Stimulated activated CD4-positive, alpha-beta T cell treated with anti-CD3 and anti-CD28 coated beads, Interleukin-4, amount 100 ng/mL, for 4 hours (primary cell): ENCODE data around the gene ETDC.
A peak's percentile ranks its signal among the peaks of the same experiment; 100 is the strongest.
"Not testable (repeated sequence)": the region's sequence is repeated elsewhere in the genome, so short reads cannot be mapped to it uniquely, and the experiment has no call there.

Experiments
- DNase-seq, 2 experiments: peaks; one replicate each; pipeline ENCODE4 v3.0.0-alpha.2; 2020

Gene ETDC

DNA sequence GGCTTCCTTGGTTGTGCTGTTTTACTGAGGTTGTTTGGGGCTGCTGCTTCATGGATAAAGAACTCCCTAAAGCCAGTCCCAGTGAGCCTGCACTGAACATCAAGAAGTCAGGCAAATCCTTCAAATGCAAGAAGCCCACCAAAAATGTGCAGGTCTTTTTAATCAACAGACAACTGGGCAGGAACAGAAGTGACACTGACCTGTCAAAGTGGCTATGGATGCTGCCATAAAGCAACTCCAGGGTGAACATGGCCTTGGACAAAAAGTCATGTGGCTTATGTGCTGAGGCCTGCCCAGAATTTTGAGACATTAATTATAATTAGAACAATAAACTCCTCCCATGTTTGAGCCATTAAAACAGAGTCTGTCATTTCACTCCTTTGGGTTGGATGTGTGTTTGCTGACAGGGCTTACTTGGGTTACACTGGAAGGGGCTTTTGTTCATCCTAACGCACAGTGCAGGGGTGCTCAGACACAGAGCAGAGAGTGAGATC lies at the start of gene ETDC:
TSS of gene ETDC (plus strand) at position 51 of the 494 bp plus-strand sequence. CDS start at position 51, 0 bp downstream.
- DNase-seq = no peak

DNA sequence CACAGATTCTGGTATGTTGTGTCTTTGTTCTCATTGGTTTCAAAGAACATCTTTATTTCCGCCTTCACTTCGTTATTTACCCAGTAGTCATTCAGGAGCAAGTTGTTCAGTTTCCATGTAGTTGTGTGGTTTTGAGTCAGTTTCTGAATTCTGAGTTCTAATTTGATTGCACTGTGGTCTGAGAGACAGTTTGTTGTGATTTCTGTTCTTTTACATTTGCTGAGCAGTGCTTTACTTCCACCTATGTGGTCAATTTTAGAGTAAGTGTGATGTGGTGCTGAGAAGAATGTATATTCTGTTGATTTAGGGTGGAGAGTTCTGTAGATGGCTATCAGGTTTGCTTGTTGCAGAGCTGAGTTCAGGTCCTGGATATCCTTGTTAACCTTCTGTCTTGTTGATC lies 48.3 kb upstream of the ETDC start:
- DNase-seq = not testable (repeated sequence)

DNA sequence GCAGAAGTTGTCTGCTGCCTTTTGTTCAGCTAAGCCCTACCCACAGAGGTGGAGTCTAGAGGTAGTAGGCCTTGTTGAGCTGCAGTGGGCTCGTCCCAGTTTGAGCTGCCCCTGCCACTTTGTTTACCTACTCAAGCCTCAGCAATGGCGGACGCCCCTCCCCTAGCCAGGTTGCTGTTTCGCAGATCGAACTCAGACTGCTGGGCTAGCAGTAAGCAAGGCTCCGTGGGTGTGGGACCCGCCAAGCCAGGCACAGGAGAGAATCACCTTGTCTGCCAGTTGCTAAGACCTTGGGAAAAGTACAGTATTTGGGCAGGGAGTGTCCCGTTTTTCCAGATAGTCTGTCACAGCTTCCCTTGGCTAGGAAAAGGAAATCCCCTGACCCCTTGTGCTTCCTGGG lies 45.9 kb upstream of the ETDC start:
- DNase-seq = not testable (repeated sequence)

DNA sequence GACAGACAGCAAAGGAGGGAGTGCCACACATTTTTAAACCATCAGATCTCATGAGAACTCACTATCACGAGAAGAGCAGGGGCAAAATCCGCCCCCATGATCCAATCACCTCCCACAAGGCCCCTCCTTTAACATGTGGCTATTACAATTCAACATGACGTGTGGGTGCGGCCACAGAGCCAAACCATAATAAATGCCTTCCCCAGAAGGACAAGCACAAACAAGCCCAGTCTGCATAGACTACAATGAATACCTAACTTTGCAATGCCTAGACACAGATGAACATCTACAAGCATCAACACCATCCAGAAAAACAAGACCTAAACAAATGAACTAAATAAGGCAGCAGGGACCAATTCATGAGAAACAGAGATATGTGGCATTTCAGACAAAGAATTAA lies 45.1 kb upstream of the ETDC start:
- no peak for DNase-seq

DNA sequence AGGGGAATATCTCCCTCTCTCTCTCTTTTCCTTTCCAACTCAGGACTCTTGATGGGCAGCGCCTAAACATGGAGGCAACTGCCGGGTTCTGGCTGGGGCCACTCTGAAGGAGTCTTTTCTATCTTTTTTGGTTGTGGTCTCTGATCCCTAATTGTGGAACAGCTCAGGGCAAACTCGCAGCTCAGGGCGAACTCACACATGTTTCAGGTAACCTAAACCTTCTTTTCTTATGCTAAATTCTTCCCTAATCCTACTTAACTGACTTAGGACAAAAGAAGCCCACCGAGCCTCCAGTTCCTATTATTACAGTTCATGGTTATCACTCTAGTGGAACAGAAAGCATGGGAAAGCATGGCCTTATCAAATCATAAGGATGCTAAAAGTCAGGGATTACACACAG lies 36.1 kb upstream of the ETDC start:
- DNase-seq = no peak

DNA sequence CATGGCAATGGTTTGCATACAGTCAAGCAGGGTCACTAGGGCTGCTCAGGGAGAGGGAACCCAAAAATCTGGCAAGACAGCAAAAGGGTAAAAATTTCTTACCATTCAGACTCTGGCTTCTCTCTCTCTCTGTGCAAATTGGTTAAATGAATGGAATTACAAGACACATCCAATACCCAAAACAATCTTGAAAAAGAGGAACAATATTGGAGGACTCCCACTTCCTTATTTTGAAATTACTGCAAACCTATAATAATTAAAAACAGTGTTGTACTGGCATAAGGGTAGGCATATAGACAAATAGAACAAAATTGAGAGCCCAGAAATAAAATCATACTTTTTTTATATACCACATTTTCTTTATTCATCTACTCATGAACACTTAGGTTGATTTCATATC lies 33.3 kb upstream of the ETDC start:
- no peak for DNase-seq

DNA sequence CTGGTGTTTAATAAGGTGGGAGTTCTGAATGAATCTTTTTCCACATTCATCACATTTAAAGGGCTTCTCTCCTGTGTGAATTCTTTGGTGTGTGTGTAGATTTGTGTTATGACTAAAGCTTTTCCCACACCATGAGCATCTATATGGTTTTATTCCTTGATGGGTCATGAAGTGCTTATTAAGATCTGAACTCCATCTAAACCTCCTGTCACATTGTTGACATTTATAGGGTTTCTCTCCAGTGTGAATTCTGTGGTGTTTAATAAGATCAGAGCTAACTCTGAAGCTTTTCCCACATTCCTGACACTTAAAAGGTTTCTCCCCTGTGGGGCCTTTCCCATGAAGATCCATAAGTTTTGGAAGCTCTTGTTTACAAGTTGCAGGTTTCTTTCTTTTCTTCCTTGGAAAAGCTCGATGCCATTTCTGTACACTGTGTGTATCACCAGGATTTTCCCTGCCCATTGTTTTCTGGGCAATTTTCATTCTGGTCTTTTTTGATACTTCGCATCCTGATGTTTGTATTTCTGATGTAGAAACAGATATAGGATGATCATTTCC lies 21.9 kb upstream of the ETDC start:
- DNase-seq = no peak

DNA sequence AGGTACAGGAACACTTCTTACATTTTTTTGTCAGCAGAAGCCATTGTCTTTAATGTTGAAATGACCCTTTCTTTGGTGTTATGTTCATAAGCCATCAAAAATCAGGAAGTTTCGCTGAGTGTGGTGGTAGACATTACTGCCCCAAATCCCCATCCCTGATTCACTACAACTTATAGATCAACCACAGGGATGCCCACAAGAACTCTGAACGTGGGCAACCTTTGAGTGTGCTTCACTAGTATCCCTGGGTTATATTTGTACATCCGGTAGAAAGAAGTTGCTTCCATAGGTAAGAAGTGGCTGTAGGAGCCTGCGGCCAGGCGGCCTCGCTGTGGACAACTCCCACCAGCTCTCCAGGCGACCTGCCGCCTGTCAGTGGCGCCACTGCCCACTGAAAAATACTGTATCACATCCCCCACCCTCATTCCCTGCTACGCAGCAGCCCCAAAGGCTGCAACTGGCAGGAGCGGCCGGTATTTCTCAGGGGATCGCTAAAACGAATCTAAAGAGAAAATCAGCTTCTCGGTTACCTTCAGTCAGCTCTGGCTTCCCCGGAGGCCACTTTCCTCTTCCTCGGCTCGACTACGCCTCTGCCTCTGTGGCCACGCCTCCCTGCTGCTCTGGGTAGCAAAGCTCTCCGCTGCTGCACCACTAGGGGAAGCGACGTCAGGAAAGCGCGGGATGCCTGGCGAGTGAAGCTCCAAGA lies 13.9 kb upstream of the ETDC start:
- peak; percentile 54 to 64 for DNase-seq

DNA sequence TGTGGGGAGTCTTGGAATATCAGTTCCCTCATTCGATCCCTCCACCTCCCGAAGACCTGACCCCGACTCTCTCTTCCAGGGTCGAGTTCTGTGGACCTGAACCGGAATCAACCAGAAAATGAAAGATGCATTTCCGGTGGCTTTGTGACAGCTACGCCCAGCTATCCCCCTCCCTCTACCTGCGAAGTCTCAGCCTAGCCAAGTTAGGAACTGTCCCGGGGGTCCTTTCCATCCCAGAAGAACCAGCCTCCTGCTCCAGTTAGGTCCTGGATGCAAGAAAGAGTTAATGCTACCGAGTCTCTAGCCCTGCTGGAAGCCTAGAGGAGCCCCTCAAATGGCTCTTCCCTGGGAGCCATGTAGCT lies 13.4 kb upstream of the ETDC start:
- no peak for DNase-seq

DNA sequence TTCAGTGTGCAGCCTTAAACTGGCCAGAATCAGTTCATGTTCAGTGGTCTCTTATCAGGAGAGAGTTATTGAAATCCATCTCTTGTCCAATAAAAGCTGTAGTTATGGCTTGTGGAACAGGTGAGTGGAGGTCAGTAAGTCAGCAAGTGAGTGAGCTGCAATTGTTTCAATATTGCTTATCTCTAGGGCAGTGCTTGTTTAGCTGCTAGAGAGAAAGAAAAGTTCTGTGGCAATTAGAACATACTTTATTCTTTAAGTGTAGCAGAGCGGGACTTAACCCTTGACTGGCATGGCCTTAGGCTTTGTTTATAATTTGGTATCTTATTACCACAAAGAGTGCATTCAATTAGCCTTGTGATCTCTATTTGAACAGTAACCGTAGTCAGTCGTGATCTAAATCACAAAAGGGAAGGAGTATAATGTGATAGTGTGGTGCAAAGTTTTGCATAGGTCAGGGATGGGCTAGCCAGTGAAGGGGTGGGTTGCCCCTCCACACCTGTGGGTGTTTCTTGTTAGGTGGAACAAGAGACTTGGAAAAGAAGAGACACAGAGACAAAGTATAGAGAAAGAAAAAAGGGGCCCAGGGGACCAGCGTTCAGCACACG lies 6.9 kb upstream of the ETDC start:
- DNase-seq = no peak

DNA sequence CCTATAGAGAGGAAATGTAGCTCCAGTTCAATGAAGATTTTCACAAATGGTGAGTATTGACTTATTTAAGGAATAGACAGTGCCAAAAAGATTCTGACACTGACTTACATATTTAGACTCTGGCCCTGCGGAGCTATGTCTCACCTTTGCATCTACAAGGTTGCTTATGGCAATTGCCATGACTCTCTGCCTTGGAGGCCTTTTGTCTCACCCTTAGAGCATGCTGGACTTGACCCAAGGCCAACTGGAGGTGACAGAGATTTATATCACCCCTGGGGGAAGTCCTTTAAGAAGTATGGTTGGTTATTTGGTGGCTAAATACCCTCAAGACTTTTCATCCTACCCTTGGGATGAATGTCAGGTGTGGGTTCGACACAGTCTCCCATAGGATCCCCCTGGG lies 4.5 kb upstream of the ETDC start:
- DNase-seq = no peak

DNA sequence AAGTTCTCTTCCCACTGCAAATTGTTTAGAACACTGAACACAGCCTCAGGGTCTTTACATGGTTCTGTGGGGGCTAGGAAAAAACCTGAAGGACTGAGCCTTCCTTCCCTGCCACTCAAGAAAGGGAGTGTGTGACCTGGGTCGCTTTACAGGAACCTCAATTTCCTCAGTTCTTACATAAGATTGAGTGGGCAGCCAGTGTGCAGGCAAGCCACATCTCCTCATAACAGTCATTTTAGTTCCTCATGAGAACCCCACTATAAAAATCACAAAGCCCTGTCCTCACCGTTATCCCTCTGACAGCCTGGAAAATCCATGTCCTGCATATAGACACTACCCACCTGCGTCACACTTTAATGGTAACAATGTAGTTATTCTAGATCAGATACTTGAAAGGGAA lies 2.1 kb upstream of the ETDC start:
- no peak for DNase-seq

DNA sequence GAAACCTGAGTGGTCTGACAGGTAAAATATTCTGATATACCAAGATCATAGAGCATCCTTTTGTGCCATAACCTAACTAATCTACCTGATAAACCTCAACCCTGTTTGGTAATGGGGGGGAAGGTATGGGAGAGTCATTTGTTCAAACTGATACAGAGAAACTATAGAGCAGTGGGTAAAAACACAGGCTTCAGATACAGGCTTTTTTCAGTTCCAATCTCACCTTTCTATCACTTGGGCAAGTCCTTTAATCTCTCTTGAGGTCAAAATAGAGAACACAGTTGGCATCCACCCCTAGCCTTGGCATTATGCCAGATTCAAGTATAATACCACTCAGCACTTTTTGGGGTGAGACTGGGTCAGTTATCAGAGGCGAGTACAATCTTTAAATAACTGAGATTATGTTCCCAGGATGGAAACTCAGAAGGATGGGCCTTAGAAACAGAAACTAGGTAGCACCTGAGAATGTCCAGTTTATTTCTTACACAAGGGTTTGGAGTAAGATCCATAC lies 880 bp upstream of the ETDC start:
- no peak for DNase-seq

DNA sequence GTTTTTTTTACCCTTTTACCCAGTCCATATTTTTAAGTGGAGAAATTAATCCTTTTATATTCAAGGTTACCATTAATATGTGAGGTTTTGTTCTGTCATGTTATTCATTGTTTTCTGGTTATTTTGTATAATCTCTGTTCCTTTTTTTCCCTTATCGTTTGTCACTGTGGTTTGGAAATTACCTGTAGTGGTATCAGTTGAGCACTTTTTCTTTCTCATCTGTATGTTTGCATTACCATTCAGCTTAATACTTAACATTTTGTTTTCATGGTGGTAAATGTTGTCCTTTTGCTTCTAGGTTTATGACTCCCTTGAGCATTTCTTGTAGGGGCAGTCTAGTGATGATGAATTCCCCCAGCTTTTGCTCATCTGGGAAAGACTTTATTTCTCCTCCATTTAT lies 6.6 kb downstream of the ETDC start:
- no peak for DNase-seq

DNA sequence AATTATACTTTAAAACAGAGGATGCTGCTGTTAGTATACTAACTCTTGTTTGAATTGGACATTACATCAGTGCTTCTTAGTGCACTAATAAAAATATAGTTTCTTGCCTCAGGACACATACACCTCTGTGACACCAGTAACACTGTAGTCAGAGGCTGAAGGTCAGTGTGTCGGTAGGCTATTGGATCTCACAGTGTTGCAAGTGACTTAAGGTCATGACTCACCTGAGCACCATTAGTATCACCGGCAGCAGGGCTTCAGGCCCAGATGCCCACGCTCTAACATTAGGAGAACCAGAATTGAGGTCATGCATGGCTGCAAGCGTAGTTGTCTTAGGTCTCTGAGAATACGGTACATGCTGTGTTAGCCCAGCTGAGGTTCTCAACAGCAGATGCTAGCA lies 15.2 kb downstream of the ETDC start:
- DNase-seq = no peak

DNA sequence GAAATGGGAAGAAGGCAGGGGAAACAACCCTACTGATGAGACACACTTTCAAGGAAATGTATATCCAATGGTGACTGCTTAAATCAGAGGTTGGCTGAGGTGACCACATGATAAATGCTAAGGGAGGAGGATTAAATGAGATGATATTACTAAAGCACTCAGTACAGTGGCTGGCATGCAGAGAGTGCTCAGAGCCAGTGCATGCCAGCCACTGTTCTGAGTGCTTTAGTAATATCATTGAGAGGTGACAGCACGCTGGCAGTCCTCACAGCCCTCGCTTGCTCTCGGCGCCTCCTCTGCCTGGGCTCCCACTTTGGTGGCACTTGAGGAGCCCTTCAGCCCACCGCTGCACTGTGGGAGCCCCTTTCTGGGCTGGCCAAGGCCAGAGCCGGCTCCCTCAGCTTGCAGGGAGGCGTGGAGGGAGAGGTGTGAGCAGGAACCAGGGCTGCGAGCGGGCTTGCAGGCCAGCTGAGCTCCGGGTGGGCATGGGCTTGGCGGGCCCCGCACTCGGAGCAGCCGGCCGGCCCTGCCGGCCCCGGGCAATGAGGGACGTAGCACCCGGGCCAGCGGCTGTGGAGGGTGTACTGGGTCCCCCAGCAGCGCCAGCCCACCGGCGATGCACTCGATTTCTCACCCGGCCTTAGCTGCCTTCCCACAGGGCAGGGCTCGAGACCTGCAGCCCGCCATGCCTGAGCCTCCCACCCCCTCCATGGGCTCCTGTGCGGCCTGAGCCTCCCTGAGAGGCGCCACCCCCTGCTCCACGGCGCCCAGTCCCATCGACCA lies 15.9 kb downstream of the ETDC start:
- DNase-seq = not testable (repeated sequence)

DNA sequence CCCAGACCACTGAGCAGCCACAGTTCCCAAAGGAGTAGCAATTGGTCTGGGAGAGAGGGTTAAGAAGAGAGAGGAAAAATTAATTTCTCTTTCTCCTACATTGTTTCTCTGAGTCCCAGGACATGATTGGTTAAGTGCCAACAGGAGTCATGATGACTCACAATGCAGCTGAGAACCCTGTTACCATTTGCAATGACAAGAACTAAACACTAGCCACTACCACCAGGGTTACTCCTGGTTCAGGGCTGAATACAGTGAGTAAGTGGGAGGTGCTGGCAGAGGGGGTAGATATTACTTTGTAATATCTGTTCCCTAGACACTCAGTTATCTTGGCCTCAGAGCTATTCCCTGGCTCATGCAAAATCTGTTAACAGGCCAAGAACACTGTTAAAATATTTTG lies 18.0 kb downstream of the ETDC start:
- DNase-seq = no peak

DNA sequence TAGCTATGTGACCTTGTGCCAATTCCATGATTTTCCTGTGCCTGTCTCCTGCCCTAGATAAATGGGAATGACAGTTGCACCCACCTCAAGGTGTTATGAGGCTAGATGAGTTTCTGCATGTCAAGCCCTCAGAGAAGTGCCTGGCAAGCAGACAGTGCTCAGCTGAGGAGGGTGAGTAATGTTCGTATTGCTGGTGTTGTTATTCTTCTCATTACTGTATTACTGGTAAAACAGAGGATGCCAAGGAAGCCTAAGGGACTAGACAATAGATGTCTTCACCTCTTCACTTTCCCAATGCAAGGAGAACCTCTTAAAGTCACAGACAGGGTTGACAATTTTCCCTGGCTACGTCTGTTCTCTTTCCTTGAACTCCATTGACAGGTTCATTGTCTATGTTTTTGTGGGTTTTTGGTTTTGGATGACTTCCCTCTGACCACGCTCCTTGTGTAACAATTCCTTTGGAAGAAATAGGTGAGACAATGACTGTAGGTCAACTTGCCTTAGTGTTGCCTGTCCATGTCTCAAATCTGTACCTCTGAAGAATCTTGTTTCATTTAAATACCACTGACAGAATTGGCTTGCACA lies 19.2 kb downstream of the ETDC start:
- no peak for DNase-seq

DNA sequence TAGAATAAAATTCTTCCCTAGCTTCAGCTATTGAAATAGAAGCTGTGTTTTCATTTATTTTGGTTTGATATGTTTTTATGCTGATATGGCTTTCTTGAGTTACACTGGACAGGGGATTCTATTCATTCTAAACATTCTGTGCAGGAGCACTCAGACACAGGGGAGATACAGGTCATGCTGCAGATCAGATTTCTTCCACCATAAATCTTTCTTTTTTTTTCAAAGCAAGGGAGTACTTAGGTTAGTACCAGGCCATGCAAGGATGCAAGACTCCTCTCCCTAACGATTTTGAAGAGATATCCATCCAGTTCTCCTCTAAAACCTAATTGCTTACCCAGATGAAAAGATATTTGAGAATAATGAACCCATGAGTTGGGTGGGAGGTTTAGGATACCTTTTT lies 21.4 kb downstream of the ETDC start:
- no peak for DNase-seq

DNA sequence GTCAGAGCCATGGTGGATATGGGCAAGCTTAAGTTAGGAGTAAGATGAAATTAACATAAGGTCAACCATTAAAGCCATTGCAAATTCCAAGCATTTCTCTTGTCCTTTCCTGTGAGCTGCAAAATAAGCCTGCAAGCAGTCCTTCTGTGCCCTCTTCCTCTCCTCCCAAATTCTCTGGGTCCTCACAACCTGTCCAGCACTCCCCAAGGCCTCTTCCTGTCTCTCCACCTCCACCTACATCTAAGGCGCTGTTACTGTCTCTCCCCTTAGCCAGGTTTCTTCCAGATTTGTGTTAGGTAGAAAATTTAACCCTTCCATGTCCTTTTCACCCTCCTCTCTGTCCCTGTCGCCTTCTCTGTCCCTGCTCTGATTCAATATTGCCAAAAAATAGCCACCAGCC lies 22.2 kb downstream of the ETDC start:
- DNase-seq = no peak

DNA sequence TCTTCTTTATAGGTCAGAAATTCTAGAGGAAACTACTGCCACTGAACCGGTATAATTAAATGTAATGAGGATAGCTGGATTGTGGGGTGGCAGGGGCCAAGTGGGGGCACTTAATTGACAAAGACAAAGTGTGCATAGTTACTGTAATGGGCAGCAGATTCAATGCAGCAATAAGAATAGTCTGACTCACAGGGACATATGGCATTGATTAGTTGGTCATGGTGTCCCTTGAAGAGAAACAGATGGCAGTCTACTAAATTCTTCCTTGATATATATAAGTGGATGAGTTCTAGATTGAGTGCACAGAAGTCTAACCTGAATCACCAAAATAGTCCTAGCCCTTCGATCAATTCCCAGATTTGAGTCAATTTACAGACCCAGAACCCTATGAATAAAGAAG lies 31.6 kb downstream of the ETDC start:
- DNase-seq = no peak

DNA sequence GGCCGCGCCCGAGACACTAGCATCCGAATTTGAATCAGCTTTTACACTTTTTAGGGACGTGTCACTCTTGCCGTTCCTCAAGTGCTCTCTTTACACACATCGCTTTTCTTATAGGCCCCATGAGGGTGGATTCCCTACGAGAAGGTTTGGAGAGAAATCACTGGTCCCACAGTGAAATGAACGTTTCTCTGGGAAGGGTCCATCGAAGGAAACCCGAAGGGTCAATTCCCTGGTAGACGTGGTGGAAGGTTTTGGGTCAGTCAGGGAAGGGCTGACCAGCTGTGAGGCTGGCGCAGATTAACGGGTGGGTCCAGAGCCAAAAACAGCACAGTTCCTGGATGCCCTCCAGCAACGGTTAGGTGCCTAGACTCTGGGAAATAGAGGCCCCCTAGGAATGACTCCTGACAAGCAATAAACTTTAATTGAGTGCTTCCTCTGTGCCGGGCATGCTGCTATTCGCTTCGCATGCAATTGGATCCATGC lies 35.9 kb downstream of the ETDC start:
- DNase-seq = no peak

DNA sequence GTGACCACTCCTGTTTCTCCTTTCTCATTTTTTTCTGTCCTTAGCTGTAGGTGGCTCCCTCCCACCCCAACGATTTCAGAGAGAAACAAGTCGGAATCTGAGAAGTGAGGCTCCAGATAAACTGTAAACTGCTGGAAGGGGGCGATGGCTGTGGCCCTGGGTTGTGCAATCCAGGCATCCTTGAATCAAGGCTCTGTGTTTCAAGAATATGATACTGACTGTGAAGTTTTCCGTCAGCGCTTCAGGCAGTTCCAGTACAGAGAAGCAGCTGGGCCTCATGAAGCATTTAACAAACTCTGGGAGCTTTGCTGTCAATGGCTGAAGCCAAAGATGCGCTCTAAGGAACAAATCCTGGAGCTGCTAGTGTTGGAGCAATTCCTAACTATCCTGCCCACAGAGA lies 37.7 kb downstream of the ETDC start:
- no peak for DNase-seq
